Measurements from ENCODE around the gene RRAD. TPM values are rescaled to one million over a fixed set of nuclear protein-coding genes. Genes with fewer than 3 reads are reported as not detected.

RRAD gene
- total RNA-seq, 1 donor from 2014 or later = 12.1 TPM

- peaks cover 6% of the 10 kb centered on the region for H3K4me1 Mint-ChIP-seq (ENCODE audit: low read depth, unreplicated experiment)
- no peak for TF ChIP-seq CTCF (IDR thresholded peaks at IDR 0.05; ENCODE audit: insufficient read depth, low read depth, low read length)
- TF ChIP-seq EZH2 (IDR thresholded peaks at IDR 0.05; ENCODE audit: insufficient read depth, low read length) = no peak
- H3K4me3 Mint-ChIP-seq (ENCODE audit: unreplicated experiment) = no peak overlapping the region
- Histone ChIP-seq H3K79me2 (ENCODE audit: insufficient read depth, low read length) (no peaks in the 10 kb centered on the region), H3K4me2 (ENCODE audit: low read length) (no peak overlapping the region), H3K27ac (ENCODE audit: low read depth, low read length) (no peak overlapping the region), H2AFZ (ENCODE audit: low read depth, low read length) (no peak overlapping the region), H3K36me3 (ENCODE audit: insufficient read depth, low read length) (no peaks in the 10 kb centered on the region), H4K20me1 (ENCODE audit: insufficient read depth, low read length) (no peaks in the 10 kb centered on the region), H3K4me3 (ENCODE audit: insufficient read depth, low read depth, low read length) (no peak overlapping the region), H3K9me3 (ENCODE audit: insufficient read depth, low read depth, low read length) (no peaks in the 10 kb centered on the region), H3K4me1 (ENCODE audit: insufficient read depth, low read length) (peaks cover 12% of the 10 kb centered on the region), H3K27me3 (ENCODE audit: insufficient read depth, low read length) (no peaks in the 10 kb centered on the region), H3K9ac (ENCODE audit: low read length) (no peak overlapping the region)
- H3K36me3 Mint-ChIP-seq (ENCODE audit: low read depth, unreplicated experiment) = no peaks in the 10 kb centered on the region
- FAIRE-seq (no peak), DNase-seq (ENCODE audit: low read depth) (no peak)
- no peaks in the 10 kb centered on the region for H3K9me3 Mint-ChIP-seq (ENCODE audit: unreplicated experiment)
- H3K27ac Mint-ChIP-seq (ENCODE audit: unreplicated experiment) = no peak overlapping the region
- H3K27me3 Mint-ChIP-seq (ENCODE audit: low read depth, unreplicated experiment) = peaks cover 12% of the 10 kb centered on the region
Observed at GRCh38 chr16:66973716-66974115, 48.4 kb upstream of the RRAD start.

- no peak for DNase-seq (ENCODE audit: low read depth)
- peaks cover 12% of the 10 kb centered on the region for H3K27me3 Mint-ChIP-seq (ENCODE audit: low read depth, unreplicated experiment)
- H4K20me1 ChIP-seq (ENCODE audit: insufficient read depth, low read length) = no peaks in the 10 kb centered on the region
Observed at GRCh38 chr16:66972983-66973382, 47.6 kb upstream of the RRAD start.

More at GRCh38 chr16:66972983-66973382, 47.6 kb upstream of the RRAD start:
- Mint-ChIP-seq H3K27ac (ENCODE audit: unreplicated experiment) (no peak overlapping the region), H3K4me1 (ENCODE audit: low read depth, unreplicated experiment) (peaks cover 6% of the 10 kb centered on the region), H3K9me3 (ENCODE audit: unreplicated experiment) (no peaks in the 10 kb centered on the region), H3K36me3 (ENCODE audit: low read depth, unreplicated experiment) (no peaks in the 10 kb centered on the region), H3K4me3 (ENCODE audit: unreplicated experiment) (no peak overlapping the region)
- no peaks in the 10 kb centered on the region for H3K36me3 ChIP-seq (ENCODE audit: insufficient read depth, low read length)
- TF ChIP-seq CTCF (IDR thresholded peaks at IDR 0.05; ENCODE audit: insufficient read depth, low read depth, low read length) = no peak
- no peak for TF ChIP-seq EZH2 (IDR thresholded peaks at IDR 0.05; ENCODE audit: insufficient read depth, low read length)
- no peak overlapping the region for H3K4me3 ChIP-seq (ENCODE audit: insufficient read depth, low read depth, low read length)
- H3K9me3 ChIP-seq (ENCODE audit: insufficient read depth, low read depth, low read length) = no peaks in the 10 kb centered on the region
- H3K79me2 ChIP-seq (ENCODE audit: insufficient read depth, low read length) = no peaks in the 10 kb centered on the region
- FAIRE-seq = no peak
- H2AFZ ChIP-seq (ENCODE audit: low read depth, low read length) = no peak overlapping the region
- H3K4me2 ChIP-seq (ENCODE audit: low read length) = no peak overlapping the region
- no peaks in the 10 kb centered on the region for H3K27me3 ChIP-seq (ENCODE audit: insufficient read depth, low read length)
- no peak overlapping the region for H3K27ac ChIP-seq (ENCODE audit: low read depth, low read length)
- H3K9ac ChIP-seq (ENCODE audit: low read length) = no peak overlapping the region
- peaks cover 12% of the 10 kb centered on the region for H3K4me1 ChIP-seq (ENCODE audit: insufficient read depth, low read length)

Data from astrocyte (in vitro differentiated cells and primary cell).